K562 (cell line): ENCODE measurements around the gene ING5. TPM values are rescaled to one million over a fixed set of nuclear protein-coding genes. Genes with fewer than 3 reads are reported as not detected.

Experiments used
- CBFA2T2 ChIP-seq: fragments of 450-650 bp; conservative IDR thresholded peaks from 2 replicates; pipeline ENCODE4 v1.6.1; 2017; ENCODE audit warnings: mild to moderate bottlenecking
- ELF4 ChIP-seq: fragments of 450-650 bp; formaldehyde crosslinking; IDR thresholded peaks from 2 replicates; pipeline ENCODE4 v1.4.0; 2022; ENCODE audit warnings: missing genetic modification characterization
- FOXK2 ChIP-seq, 2 experiments: fragments of 450-650 bp; IDR thresholded peaks in 1 of 2; conservative IDR thresholded peaks in 1 of 2; 2 replicates each; pipeline ENCODE4 v1.6.1; 2016; ENCODE audit warnings: low read depth in 2 of 2, mild to moderate bottlenecking in 1 of 2
- HDAC2 ChIP-seq: fragments of 450-650 bp; IDR thresholded peaks from 2 replicates; pipeline ENCODE4 v1.6.1; 2016; ENCODE audit warnings: mild to moderate bottlenecking
- RFX1 ChIP-seq: fragments of 450-650 bp; IDR thresholded peaks from 2 replicates; pipeline ENCODE4 v1.6.1; 2016; ENCODE audit warnings: mild to moderate bottlenecking, moderate library complexity
- SMARCB1 ChIP-seq: IDR thresholded peaks from 2 replicates; pipeline ENCODE4 v1.6.1; 2011; ENCODE audit warnings: improper control_type of control experiment, low read depth; ENCODE audit not compliant: insufficient read length
- SRSF1 ChIP-seq: fragments of 200-400 bp; formaldehyde crosslinking; IDR thresholded peaks from 2 replicates; pipeline ENCODE4 v1.6.1; 2017; ENCODE audit warnings: mild to moderate bottlenecking, low read depth, low read length, moderate library complexity
- ZNF316 ChIP-seq: fragments of 450-650 bp; IDR thresholded peaks from 2 replicates; pipeline ENCODE4 v1.6.1; 2016
- polyA plus RNA-seq, 8 experiments: library from polyadenylated mRNA; depleted of rRNA in 4 of 8; stranded (reverse) in 5 of 8; unstranded in 3 of 8; fragments of >200 nt; fragmentation: Nextera tagmentation in 2 of 8; fragmentation: Illumina TruSeq in 1 of 8; extraction: Ambion mirVana in 2 of 8; extraction: Trizol in 1 of 8; gene quantifications; 2 replicates each; pipeline versions ENCODE4 v1.2.1 to v1.2.3, GENCODE V29; 2011 to 2014; ENCODE audit warnings: inconsistent platforms in 1 of 8, missing spikeins in 1 of 8
- total RNA-seq, 7 experiments: library from RNA; depleted of rRNA in 6 of 7; stranded (reverse); fragments of >200 nt in 6 of 7; fragmentation: Illumina TruSeq in 2 of 7; extraction: Trizol in 2 of 7; gene quantifications; 2 replicates each; pipeline versions ENCODE4 v1.2.1 to v1.2.3, GENCODE V29; 2011 to 2021; ENCODE audit warnings: low replicate concordance in 1 of 7
- TF ChIP-seq, protein P1 (sequence below), 2 experiments: fragments of 450-650 bp; IDR thresholded peaks; 2 replicates each; pipeline ENCODE4 v1.6.1; 2016
- TF ChIP-seq, protein P2 (sequence below), 3 experiments: IDR thresholded peaks in 2 of 3; conservative IDR thresholded peaks in 1 of 3; 2 replicates each; pipeline ENCODE4 v1.5.1; 2011 to 2012; ENCODE audit warnings: low read length in 3 of 3, mild to moderate bottlenecking in 3 of 3, control low read depth in 2 of 3, improper control_type of control experiment in 1 of 3, inconsistent platforms in 1 of 3, low read depth in 1 of 3, mixed read lengths in 1 of 3, moderate library complexity in 1 of 3; ENCODE audit not compliant: insufficient read depth in 2 of 3
- TF ChIP-seq, protein P3 (sequence below): fragments of 450-650 bp; formaldehyde crosslinking; IDR thresholded peaks from 2 replicates; pipeline ENCODE4 v1.4.0; 2020; ENCODE audit warnings: mild to moderate bottlenecking, mixed read lengths
- TF ChIP-seq, protein P4 (sequence below): fragments of 250-450 bp; sonication (Bioruptor Pico); IDR thresholded peaks from 2 replicates; pipeline ENCODE4 v1.4.0; 2020; ENCODE audit warnings: mild to moderate bottlenecking, moderate library complexity, borderline replicate concordance
- TF ChIP-seq, protein P5 (sequence below): fragments of 450-650 bp; conservative IDR thresholded peaks from 2 replicates; pipeline ENCODE4 v1.6.1; 2016; ENCODE audit warnings: missing genetic modification characterization, low read depth, mild to moderate bottlenecking, control low read depth, missing compliant biosample characterization
- TF ChIP-seq, protein P6 (sequence below): fragments of 250-450 bp; sonication (Bioruptor Pico); IDR thresholded peaks from 2 replicates; pipeline ENCODE4 v1.4.0; 2020; ENCODE audit warnings: mild to moderate bottlenecking, moderate library complexity

The ING5 gene
- total and polyA plus RNA-seq, 9 of the 15 experiments (the other 6 are each of a cell fraction or from before 2014, with no cell fraction given), result 10.4 to 53.3 (median 27.9) TPM

DNA sequence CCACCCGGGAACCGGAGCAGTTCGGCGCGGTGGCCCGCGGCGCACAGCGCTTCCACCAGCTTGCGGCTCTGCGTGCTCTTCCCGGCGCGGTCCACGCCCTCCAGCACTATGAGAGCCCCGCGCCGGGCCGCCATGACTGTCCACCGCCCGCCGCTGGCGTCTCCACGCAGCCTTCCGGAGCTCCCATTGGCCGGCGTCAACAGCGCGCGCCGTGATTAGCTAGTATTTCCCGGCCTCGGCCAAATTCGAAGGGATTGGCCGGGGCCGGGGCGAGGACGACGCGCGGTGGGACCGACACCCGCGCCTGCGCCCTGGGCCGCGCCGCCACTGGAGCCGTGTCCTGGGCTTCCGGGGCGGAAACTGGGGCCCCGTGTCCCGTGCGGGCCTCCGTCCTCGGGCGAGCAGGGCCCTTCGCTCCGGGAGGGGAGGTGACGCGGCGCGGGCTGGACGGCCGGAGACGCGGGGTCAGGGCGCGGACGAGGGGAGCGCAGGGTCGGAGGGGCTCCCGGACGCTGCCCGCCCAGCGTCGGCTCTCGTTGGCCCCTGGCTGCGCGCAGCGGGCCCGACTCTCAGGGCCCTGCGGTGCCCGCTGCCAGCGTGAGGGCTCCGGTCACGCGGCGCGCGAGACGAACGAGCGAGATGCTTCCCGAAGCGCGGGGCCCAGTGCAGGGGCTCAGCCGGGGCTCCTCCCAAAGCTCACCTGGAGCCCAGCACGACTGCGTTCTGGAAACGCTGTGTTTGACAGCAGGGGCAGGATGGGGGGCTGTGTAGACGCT lies 15.0 kb upstream of the ING5 start, which contains the start of gene DTYMK (continued):
- TF ChIP-seq, protein P1, sequence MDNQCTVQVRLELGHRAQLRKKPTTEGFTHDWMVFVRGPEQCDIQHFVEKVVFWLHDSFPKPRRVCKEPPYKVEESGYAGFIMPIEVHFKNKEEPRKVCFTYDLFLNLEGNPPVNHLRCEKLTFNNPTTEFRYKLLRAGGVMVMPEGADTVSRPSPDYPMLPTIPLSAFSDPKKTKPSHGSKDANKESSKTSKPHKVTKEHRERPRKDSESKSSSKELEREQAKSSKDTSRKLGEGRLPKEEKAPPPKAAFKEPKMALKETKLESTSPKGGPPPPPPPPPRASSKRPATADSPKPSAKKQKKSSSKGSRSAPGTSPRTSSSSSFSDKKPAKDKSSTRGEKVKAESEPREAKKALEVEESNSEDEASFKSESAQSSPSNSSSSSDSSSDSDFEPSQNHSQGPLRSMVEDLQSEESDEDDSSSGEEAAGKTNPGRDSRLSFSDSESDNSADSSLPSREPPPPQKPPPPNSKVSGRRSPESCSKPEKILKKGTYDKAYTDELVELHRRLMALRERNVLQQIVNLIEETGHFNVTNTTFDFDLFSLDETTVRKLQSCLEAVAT (IDR thresholded peaks at IDR 0.05), result no peak
- TF ChIP-seq FOXK2 (conservative IDR thresholded peaks at IDR 0.05 in 1 of 2, IDR thresholded peaks at IDR 0.05 in 1 of 2; ENCODE audit: low read depth in 2 of 2) (peak in 1 of 2 experiments; percentile 57; a peak in 2 of 4 replicates), ELF4 (CRISPR knock-in tag) (no peak), ZNF316 (no peak), SMARCB1 (no peak), CBFA2T2 (no peak), SRSF1 (no peak), HDAC2 (no peak), RFX1 (no peak)
- TF ChIP-seq, protein P2, sequence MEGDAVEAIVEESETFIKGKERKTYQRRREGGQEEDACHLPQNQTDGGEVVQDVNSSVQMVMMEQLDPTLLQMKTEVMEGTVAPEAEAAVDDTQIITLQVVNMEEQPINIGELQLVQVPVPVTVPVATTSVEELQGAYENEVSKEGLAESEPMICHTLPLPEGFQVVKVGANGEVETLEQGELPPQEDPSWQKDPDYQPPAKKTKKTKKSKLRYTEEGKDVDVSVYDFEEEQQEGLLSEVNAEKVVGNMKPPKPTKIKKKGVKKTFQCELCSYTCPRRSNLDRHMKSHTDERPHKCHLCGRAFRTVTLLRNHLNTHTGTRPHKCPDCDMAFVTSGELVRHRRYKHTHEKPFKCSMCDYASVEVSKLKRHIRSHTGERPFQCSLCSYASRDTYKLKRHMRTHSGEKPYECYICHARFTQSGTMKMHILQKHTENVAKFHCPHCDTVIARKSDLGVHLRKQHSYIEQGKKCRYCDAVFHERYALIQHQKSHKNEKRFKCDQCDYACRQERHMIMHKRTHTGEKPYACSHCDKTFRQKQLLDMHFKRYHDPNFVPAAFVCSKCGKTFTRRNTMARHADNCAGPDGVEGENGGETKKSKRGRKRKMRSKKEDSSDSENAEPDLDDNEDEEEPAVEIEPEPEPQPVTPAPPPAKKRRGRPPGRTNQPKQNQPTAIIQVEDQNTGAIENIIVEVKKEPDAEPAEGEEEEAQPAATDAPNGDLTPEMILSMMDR (IDR thresholded peaks at IDR 0.05 in 2 of 3, conservative IDR thresholded peaks at IDR 0.05 in 1 of 3; ENCODE audit: insufficient read depth in 2 of 3, low read depth in 1 of 3, low read length in 3 of 3), result no peak
- TF ChIP-seq, protein P3, sequence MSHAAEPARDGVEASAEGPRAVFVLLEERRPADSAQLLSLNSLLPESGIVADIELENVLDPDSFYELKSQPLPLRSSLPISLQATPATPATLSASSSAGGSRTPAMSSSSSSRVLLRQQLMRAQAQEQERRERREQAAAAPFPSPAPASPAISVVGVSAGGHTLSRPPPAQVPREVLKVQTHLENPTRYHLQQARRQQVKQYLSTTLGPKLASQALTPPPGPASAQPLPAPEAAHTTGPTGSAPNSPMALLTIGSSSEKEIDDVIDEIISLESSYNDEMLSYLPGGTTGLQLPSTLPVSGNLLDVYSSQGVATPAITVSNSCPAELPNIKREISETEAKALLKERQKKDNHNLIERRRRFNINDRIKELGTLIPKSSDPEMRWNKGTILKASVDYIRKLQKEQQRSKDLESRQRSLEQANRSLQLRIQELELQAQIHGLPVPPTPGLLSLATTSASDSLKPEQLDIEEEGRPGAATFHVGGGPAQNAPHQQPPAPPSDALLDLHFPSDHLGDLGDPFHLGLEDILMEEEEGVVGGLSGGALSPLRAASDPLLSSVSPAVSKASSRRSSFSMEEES (CRISPR knock-in tag), result no peak
- TF ChIP-seq, protein P4, sequence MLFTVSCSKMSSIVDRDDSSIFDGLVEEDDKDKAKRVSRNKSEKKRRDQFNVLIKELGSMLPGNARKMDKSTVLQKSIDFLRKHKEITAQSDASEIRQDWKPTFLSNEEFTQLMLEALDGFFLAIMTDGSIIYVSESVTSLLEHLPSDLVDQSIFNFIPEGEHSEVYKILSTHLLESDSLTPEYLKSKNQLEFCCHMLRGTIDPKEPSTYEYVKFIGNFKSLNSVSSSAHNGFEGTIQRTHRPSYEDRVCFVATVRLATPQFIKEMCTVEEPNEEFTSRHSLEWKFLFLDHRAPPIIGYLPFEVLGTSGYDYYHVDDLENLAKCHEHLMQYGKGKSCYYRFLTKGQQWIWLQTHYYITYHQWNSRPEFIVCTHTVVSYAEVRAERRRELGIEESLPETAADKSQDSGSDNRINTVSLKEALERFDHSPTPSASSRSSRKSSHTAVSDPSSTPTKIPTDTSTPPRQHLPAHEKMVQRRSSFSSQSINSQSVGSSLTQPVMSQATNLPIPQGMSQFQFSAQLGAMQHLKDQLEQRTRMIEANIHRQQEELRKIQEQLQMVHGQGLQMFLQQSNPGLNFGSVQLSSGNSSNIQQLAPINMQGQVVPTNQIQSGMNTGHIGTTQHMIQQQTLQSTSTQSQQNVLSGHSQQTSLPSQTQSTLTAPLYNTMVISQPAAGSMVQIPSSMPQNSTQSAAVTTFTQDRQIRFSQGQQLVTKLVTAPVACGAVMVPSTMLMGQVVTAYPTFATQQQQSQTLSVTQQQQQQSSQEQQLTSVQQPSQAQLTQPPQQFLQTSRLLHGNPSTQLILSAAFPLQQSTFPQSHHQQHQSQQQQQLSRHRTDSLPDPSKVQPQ (CRISPR knock-in tag), result no peak
- TF ChIP-seq, protein P5, sequence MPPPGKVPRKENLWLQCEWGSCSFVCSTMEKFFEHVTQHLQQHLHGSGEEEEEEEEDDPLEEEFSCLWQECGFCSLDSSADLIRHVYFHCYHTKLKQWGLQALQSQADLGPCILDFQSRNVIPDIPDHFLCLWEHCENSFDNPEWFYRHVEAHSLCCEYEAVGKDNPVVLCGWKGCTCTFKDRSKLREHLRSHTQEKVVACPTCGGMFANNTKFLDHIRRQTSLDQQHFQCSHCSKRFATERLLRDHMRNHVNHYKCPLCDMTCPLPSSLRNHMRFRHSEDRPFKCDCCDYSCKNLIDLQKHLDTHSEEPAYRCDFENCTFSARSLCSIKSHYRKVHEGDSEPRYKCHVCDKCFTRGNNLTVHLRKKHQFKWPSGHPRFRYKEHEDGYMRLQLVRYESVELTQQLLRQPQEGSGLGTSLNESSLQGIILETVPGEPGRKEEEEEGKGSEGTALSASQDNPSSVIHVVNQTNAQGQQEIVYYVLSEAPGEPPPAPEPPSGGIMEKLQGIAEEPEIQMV (tag), result no peak
- TF ChIP-seq, protein P6, sequence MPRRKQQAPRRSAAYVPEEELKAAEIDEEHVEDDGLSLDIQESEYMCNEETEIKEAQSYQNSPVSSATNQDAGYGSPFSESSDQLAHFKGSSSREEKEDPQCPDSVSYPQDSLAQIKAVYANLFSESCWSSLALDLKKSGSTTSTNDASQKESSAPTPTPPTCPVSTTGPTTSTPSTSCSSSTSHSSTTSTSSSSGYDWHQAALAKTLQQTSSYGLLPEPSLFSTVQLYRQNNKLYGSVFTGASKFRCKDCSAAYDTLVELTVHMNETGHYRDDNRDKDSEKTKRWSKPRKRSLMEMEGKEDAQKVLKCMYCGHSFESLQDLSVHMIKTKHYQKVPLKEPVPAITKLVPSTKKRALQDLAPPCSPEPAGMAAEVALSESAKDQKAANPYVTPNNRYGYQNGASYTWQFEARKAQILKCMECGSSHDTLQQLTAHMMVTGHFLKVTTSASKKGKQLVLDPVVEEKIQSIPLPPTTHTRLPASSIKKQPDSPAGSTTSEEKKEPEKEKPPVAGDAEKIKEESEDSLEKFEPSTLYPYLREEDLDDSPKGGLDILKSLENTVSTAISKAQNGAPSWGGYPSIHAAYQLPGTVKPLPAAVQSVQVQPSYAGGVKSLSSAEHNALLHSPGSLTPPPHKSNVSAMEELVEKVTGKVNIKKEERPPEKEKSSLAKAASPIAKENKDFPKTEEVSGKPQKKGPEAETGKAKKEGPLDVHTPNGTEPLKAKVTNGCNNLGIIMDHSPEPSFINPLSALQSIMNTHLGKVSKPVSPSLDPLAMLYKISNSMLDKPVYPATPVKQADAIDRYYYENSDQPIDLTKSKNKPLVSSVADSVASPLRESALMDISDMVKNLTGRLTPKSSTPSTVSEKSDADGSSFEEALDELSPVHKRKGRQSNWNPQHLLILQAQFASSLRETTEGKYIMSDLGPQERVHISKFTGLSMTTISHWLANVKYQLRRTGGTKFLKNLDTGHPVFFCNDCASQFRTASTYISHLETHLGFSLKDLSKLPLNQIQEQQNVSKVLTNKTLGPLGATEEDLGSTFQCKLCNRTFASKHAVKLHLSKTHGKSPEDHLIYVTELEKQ (CRISPR knock-in tag), result no peak
